ENCODE data around the gene TUBB. TPM values are rescaled to one million over a fixed set of nuclear protein-coding genes. Genes with fewer than 3 reads are reported as not detected.

Gene TUBB
- total and polyA plus RNA-seq, 9 of the 15 experiments (the other 6 are each of a cell fraction or from before 2014, with no cell fraction given), result 971 to 2,870 (median 1,478) TPM

DNA sequence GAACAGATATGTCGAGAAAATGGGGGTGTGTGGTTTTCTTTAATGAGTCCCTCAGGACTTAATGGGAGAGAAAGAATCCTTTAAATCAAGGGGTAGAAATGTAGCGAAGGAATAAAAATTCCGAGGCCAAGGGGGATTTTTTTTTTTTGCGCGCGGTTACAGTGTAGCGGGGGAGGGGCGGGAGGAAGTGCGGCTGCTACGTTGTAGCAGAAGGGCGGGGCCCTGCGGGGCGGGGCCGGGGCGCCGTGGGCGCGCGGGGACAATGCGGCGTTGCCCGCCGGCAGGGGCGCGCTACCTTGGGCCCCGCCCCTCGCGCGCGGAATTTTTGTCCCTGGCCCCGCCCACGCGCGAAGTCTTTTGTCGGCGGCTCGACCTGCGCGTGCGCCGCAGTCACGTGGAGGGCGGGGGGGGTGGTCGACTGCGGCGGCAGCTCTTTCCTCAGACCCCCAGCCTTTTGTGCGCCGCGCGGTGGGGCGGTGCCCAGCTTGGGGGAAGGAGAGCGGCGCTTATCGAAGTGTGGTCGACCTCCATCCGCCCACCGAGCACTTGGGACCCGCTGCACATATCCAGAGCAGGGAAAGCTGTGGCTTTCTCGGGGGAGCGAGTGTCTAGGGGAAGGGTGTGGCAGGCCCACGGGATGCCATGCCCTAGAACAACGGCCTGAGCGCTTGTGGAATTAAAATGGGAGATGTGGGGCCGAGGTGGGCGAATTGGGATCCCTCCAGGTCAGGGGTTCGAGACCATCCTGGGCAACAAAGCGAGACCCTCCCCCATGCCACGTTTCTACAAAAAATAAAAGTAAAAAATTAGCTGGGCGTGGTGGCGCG, 1.3 kb downstream of the TUBB start (continued):
- TF ChIP-seq ASH1L (IDR thresholded peaks at IDR 0.05; ENCODE audit: borderline replicate concordance, low read depth, partially characterized antibody) (no peak), ZNF311 (CRISPR knock-in tag; IDR thresholded peaks at IDR 0.05) (no peak), CAMTA2 (CRISPR knock-in tag; conservative IDR thresholded peaks at IDR 0.05) (peak; percentile 86; the same call in 1 of the 2 replicates), TGIF2 (CRISPR knock-in tag; IDR thresholded peaks at IDR 0.05) (peak; percentile 86; the same call in 1 of the 2 replicates), CBX5 (IDR thresholded peaks at IDR 0.05; ENCODE audit: borderline replicate concordance, low read depth) (no peak), ZNF197 (CRISPR knock-in tag; IDR thresholded peaks at IDR 0.05; ENCODE audit: low read depth) (no peak), ZNF324 (CRISPR knock-in tag; IDR thresholded peaks at IDR 0.05) (peak; percentile 72), TAF15 (IDR thresholded peaks at IDR 0.05; ENCODE audit: low read depth, low read length) (no peak), ZNF134 (CRISPR knock-in tag; conservative IDR thresholded peaks at IDR 0.05) (no peak), BMI1 (IDR thresholded peaks at IDR 0.05; ENCODE audit: low read length) (no peak), CBFA2T2 (conservative IDR thresholded peaks at IDR 0.05) (peak; percentile 61), ATF1 (CRISPR knock-in tag; IDR thresholded peaks at IDR 0.05) (0 out of 2 replicates have a peak, but pooled peaks have one; percentile 4), ATF1 (tag; IDR thresholded peaks at IDR 0.05) (peak; percentile 84), FOXK1 (CRISPR knock-in tag; IDR thresholded peaks at IDR 0.05; ENCODE audit: borderline replicate concordance) (no peak; the same call in 1 of the 2 replicates)
- TF ChIP-seq, protein P1, sequence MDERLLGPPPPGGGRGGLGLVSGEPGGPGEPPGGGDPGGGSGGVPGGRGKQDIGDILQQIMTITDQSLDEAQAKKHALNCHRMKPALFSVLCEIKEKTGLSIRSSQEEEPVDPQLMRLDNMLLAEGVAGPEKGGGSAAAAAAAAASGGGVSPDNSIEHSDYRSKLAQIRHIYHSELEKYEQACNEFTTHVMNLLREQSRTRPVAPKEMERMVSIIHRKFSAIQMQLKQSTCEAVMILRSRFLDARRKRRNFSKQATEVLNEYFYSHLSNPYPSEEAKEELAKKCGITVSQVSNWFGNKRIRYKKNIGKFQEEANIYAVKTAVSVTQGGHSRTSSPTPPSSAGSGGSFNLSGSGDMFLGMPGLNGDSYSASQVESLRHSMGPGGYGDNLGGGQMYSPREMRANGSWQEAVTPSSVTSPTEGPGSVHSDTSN (CRISPR knock-in tag; IDR thresholded peaks at IDR 0.05; ENCODE audit: low read depth), result no peak
- TF ChIP-seq, protein P1 (tag; conservative IDR thresholded peaks at IDR 0.05; ENCODE audit: low read depth), result no peak
- TF ChIP-seq, protein P2, sequence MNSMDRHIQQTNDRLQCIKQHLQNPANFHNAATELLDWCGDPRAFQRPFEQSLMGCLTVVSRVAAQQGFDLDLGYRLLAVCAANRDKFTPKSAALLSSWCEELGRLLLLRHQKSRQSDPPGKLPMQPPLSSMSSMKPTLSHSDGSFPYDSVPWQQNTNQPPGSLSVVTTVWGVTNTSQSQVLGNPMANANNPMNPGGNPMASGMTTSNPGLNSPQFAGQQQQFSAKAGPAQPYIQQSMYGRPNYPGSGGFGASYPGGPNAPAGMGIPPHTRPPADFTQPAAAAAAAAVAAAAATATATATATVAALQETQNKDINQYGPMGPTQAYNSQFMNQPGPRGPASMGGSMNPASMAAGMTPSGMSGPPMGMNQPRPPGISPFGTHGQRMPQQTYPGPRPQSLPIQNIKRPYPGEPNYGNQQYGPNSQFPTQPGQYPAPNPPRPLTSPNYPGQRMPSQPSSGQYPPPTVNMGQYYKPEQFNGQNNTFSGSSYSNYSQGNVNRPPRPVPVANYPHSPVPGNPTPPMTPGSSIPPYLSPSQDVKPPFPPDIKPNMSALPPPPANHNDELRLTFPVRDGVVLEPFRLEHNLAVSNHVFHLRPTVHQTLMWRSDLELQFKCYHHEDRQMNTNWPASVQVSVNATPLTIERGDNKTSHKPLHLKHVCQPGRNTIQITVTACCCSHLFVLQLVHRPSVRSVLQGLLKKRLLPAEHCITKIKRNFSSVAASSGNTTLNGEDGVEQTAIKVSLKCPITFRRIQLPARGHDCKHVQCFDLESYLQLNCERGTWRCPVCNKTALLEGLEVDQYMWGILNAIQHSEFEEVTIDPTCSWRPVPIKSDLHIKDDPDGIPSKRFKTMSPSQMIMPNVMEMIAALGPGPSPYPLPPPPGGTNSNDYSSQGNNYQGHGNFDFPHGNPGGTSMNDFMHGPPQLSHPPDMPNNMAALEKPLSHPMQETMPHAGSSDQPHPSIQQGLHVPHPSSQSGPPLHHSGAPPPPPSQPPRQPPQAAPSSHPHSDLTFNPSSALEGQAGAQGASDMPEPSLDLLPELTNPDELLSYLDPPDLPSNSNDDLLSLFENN (IDR thresholded peaks at IDR 0.05; ENCODE audit: low read depth in 2 of 2, low read length in 2 of 2), result peak in 1 of 2 experiments; percentile 54; a peak in 1 of 4 replicates
- TF ChIP-seq, protein P3, sequence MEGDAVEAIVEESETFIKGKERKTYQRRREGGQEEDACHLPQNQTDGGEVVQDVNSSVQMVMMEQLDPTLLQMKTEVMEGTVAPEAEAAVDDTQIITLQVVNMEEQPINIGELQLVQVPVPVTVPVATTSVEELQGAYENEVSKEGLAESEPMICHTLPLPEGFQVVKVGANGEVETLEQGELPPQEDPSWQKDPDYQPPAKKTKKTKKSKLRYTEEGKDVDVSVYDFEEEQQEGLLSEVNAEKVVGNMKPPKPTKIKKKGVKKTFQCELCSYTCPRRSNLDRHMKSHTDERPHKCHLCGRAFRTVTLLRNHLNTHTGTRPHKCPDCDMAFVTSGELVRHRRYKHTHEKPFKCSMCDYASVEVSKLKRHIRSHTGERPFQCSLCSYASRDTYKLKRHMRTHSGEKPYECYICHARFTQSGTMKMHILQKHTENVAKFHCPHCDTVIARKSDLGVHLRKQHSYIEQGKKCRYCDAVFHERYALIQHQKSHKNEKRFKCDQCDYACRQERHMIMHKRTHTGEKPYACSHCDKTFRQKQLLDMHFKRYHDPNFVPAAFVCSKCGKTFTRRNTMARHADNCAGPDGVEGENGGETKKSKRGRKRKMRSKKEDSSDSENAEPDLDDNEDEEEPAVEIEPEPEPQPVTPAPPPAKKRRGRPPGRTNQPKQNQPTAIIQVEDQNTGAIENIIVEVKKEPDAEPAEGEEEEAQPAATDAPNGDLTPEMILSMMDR (IDR thresholded peaks at IDR 0.05 in 2 of 3, conservative IDR thresholded peaks at IDR 0.05 in 1 of 3; ENCODE audit: insufficient read depth in 2 of 3, low read depth in 1 of 3, low read length in 3 of 3), result peak; percentile 28 to 61 (median 53); a peak in 3 of 6 replicates

Data from K562 (cell line).